ENCODE results near the gene CD101. TPM values are rescaled to one million over a fixed set of nuclear protein-coding genes. Genes with fewer than 3 reads are reported as not detected.

Gene CD101
- total RNA-seq, 1 experiment from 2014 or later, result 1.8 TPM

DNA sequence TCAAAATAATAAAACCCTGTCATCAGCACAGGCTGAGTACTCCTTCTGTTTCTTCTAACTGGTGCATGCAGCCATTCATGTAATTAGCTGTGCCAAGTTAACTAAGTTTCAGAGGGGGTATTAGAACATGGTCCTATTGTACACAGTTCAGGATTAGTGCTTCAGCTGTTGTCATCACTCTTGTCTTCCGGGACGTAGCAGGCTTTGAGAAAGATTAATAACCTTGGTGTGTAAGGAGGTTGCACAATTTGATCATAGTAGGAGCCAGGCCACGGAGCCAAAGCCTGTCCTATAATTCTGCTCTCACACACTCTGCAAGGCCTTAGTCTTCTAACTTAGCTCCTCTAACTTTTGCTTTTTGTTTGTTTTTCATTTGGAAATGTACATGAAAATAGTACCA, 47.1 kb upstream of the CD101 start:
- H4K91ac ChIP-seq (ENCODE audit: insufficient read length, low read depth, low read length), result no peak overlapping the region
- H3K9me3 Mint-ChIP-seq, result no peaks in the 10 kb centered on the region
- H3K27me3 ChIP-seq (ENCODE audit: insufficient read depth, low read length), result no peaks in the 10 kb centered on the region
- H2BK12ac ChIP-seq (ENCODE audit: insufficient read length, low read depth, low read length), result no peak overlapping the region
- H3K9ac ChIP-seq (ENCODE audit: extremely low read depth, insufficient read length, low read length), result no peak overlapping the region
- no peak overlapping the region for H2BK20ac ChIP-seq (ENCODE audit: low read depth, low read length, poor library complexity, severe bottlenecking)
- WGBS (ENCODE audit: extremely low coverage, insufficient read length, low lambda C conversion rate), result no CpG with 5 or more reads among the region's 3 CpGs
- no peak overlapping the region for H3K4ac ChIP-seq (ENCODE audit: low read depth, low read length)
- no peak overlapping the region for H2BK15ac ChIP-seq (ENCODE audit: low read depth, low read length)
- H3T11ph ChIP-seq (ENCODE audit: low read length), result no peak overlapping the region
- DNase-seq, result no peak
- H3K36me3 Mint-ChIP-seq (ENCODE audit: insufficient read depth in 1 of 3, low read depth in 3 of 3), result peaks cover 4 to 23% (median 17%) of the 10 kb centered on the region in 3 experiments; a peak in 4 of 7 replicates
- no peak overlapping the region for H4K8ac ChIP-seq (replicated peaks; ENCODE audit: insufficient read length, low read depth, low read length)
- H2AK5ac ChIP-seq (ENCODE audit: insufficient read length, low read length), result no peak overlapping the region
- H3K18ac ChIP-seq (ENCODE audit: insufficient read length, low read depth, low read length), result no peak overlapping the region
- no peak overlapping the region for H3K23ac ChIP-seq (ENCODE audit: insufficient read length, low read depth, low read length)
- no peak overlapping the region for H2AFZ ChIP-seq (ENCODE audit: low read length)
- no peak overlapping the region for H3K4me3 Mint-ChIP-seq
- no peaks in the 10 kb centered on the region for H3K27me3 Mint-ChIP-seq (ENCODE audit: low read depth)
- no peaks in the 10 kb centered on the region for H3K9me3 ChIP-seq (ENCODE audit: control insufficient read depth, low read depth, low read length)
- no peaks in the 10 kb centered on the region for H3K23me2 ChIP-seq (ENCODE audit: insufficient read length, low read depth, low read length, poor library complexity, severe bottlenecking)
- H3K79me1 ChIP-seq (ENCODE audit: insufficient read depth, low read depth, low read length, poor library complexity, severe bottlenecking), result no peaks in the 10 kb centered on the region
- peaks cover 18 to 24% of the 10 kb centered on the region in 2 experiments for H3K4me1 Mint-ChIP-seq
- TF ChIP-seq, protein P1, sequence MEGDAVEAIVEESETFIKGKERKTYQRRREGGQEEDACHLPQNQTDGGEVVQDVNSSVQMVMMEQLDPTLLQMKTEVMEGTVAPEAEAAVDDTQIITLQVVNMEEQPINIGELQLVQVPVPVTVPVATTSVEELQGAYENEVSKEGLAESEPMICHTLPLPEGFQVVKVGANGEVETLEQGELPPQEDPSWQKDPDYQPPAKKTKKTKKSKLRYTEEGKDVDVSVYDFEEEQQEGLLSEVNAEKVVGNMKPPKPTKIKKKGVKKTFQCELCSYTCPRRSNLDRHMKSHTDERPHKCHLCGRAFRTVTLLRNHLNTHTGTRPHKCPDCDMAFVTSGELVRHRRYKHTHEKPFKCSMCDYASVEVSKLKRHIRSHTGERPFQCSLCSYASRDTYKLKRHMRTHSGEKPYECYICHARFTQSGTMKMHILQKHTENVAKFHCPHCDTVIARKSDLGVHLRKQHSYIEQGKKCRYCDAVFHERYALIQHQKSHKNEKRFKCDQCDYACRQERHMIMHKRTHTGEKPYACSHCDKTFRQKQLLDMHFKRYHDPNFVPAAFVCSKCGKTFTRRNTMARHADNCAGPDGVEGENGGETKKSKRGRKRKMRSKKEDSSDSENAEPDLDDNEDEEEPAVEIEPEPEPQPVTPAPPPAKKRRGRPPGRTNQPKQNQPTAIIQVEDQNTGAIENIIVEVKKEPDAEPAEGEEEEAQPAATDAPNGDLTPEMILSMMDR (conservative IDR thresholded peaks at IDR 0.05), result no peak
- H4K20me1 ChIP-seq (ENCODE audit: control insufficient read depth, insufficient read depth, insufficient read length), result peaks cover 2% of the 10 kb centered on the region
- peaks cover 5% of the 10 kb centered on the region; the same call in 1 of the 2 replicates for H3K4me1 ChIP-seq (ENCODE audit: insufficient read depth, low read length)
- H3K56ac ChIP-seq (ENCODE audit: insufficient read length, low read depth, low read length), result no peak overlapping the region
- no peak overlapping the region for H2BK5ac ChIP-seq (ENCODE audit: insufficient read length, low read length)
- H4K5ac ChIP-seq (ENCODE audit: insufficient read length, low read depth, low read length), result no peak overlapping the region
- no peak overlapping the region for H2BK120ac ChIP-seq (ENCODE audit: low read depth, low read length, poor library complexity, severe bottlenecking)
- peak overlapping the region in 1 of 3 experiments; percentile 29; a peak in 1 of 7 replicates for H3K27ac Mint-ChIP-seq
- H3K4me2 ChIP-seq (ENCODE audit: insufficient read depth, insufficient read length, low read length), result no peak overlapping the region
- H3K79me2 ChIP-seq (ENCODE audit: insufficient read depth, low read length), result no peaks in the 10 kb centered on the region
- no peak overlapping the region for H3K27ac ChIP-seq (ENCODE audit: insufficient read length, low read depth, low read length)
- H3K14ac ChIP-seq (ENCODE audit: insufficient read depth, low read length), result no peak overlapping the region

Data from H9 (cell line).